ENCODE measurements around the gene RREB1. TPM values are rescaled to one million over a fixed set of nuclear protein-coding genes. Genes with fewer than 3 reads are reported as not detected.

The RREB1 gene
- total RNA-seq, 1 experiment from 2014 or later: 38.4 TPM

DNA sequence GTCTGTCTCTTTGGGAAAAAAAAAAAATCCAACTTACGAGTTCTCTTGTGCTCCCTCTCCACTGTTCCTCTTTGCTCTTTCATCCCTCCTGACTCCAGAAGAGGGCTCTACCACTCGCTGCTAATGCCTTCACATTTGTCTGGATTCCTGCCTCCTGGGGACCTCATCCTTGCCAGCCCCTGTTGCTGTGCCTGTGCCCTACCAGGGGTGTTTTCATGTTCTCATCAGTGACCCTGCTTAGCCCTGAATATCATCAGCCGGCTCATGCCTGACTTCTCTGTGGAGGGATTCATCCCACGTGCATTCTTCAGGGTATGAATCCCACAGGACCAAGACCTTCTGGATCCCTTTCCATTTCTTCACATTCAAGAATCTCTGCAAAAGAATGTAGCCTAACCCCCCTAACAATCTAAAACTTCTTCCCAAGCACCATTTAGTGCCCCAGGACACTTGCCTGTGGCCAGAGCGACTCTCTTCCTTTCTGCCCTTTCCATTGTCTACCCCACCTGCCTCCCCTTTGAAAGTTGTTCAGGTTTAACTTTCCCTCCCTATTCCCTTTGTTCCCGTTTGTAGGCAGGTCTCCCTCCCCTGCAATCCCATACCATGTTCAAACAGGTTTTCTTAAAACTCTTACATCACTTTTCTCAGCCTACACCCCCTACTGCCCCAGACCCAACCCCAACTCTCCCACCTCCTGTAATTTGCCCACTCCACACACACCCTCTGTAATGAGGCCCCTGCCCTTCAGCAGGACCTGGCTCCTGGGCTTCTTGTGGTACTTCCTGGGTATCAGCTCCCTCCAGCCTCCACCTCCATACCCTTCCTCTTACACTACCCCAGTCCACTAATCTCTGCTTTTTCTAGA, 50.2 kb downstream of the RREB1 start:
- CTCF ChIA-PET: no interaction called here
- no peak overlapping the region for H3K4me3 Mint-ChIP-seq (ENCODE audit: low read depth, unreplicated experiment)
- H3K9me3 Mint-ChIP-seq (ENCODE audit: low read depth, unreplicated experiment): no peaks in the 10 kb centered on the region
- H3K27me3 Mint-ChIP-seq (ENCODE audit: unreplicated experiment): no peaks in the 10 kb centered on the region
- peaks cover 30% of the 10 kb centered on the region for H3K4me1 Mint-ChIP-seq (ENCODE audit: low read depth, unreplicated experiment)
- intact Hi-C loops (cut with micrococcal nuclease; ENCODE audit: unreplicated experiment): no loop called here
- TF ChIP-seq, protein P1, sequence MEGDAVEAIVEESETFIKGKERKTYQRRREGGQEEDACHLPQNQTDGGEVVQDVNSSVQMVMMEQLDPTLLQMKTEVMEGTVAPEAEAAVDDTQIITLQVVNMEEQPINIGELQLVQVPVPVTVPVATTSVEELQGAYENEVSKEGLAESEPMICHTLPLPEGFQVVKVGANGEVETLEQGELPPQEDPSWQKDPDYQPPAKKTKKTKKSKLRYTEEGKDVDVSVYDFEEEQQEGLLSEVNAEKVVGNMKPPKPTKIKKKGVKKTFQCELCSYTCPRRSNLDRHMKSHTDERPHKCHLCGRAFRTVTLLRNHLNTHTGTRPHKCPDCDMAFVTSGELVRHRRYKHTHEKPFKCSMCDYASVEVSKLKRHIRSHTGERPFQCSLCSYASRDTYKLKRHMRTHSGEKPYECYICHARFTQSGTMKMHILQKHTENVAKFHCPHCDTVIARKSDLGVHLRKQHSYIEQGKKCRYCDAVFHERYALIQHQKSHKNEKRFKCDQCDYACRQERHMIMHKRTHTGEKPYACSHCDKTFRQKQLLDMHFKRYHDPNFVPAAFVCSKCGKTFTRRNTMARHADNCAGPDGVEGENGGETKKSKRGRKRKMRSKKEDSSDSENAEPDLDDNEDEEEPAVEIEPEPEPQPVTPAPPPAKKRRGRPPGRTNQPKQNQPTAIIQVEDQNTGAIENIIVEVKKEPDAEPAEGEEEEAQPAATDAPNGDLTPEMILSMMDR (IDR thresholded peaks at IDR 0.05; ENCODE audit: unreplicated experiment): no peak
- no peaks in the 10 kb centered on the region for H3K36me3 Mint-ChIP-seq (ENCODE audit: insufficient read depth, unreplicated experiment)
- no TSS peak for BruUV-seq (replicated peaks)
- no peak for DNase-seq
- H3K27ac Mint-ChIP-seq (ENCODE audit: unreplicated experiment): peak overlapping the region; percentile 2

DNA sequence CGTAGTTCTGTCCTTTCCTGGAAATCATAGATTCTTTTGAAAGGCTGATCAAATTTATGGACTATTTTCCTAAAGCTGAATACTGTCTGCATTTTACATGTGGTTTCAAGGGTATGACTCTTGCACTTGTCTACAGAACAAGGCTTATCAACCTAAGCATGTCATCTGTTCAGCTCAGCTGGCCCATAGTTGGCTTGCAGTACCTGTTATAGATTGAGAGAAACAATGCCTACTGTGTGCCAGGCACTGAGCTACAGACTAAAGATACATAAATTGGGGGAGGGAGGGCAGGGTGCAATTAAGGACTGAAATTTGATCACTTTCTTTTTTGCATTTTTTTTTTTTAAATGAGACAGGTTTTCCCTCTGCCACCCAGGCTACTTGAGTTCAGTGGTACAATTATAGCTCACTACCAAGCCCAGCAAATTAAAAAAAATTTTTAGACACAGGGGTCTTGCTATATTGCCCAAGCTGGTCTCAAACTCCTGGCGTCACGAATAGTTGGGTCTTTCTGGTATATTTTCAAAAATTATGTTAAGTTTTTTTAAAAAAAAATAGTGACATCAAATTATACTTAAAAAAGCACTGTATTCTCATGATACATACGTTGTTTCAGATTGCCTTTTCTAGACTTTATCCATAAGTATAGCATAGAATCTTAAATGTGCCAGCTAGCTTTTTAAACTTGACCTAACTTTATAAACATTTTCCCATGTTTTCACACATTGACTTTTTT, 52.2 kb downstream of the RREB1 start:
- BruUV-seq (replicated peaks): no TSS peak
- TF ChIP-seq, protein P1 (IDR thresholded peaks at IDR 0.05; ENCODE audit: unreplicated experiment): no peak
- Mint-ChIP-seq H3K27ac (ENCODE audit: unreplicated experiment) (no peak overlapping the region), H3K36me3 (ENCODE audit: insufficient read depth, unreplicated experiment) (peaks cover 2% of the 10 kb centered on the region), H3K4me1 (ENCODE audit: low read depth, unreplicated experiment) (peaks cover 38% of the 10 kb centered on the region), H3K27me3 (ENCODE audit: unreplicated experiment) (no peaks in the 10 kb centered on the region), H3K9me3 (ENCODE audit: low read depth, unreplicated experiment) (no peaks in the 10 kb centered on the region), H3K4me3 (ENCODE audit: low read depth, unreplicated experiment) (no peak overlapping the region)
- intact Hi-C loops (cut with micrococcal nuclease; ENCODE audit: unreplicated experiment): no loop called here
- CTCF ChIA-PET: interaction anchor here (0.7 kb wide), 1 partner anchor 65 kb away, joined by 3 read pairs; no protein-coding TSS in a partner anchor
- DNase-seq: no peak

DNA sequence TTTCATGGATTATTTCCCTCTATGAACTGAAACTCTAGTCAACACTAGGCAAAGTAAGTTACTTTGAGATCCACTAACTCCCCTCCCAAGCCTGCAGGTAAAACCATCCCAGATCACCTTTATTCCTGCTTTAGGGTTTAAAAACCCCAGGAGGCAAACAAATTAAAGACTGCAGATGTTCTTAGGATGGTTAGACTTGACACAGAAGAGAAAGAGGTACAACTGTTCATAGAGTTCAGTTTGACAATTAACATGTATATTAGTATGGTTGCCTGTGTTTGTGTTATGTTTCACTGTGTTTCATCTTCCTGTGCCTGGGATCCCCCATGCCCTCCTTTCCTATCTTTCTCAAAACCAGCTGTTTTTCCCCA, 53.5 kb downstream of the RREB1 start:
- Mint-ChIP-seq H3K36me3 (ENCODE audit: insufficient read depth, unreplicated experiment) (peaks cover 10% of the 10 kb centered on the region), H3K27ac (ENCODE audit: unreplicated experiment) (peak overlapping the region; percentile 65), H3K4me3 (ENCODE audit: low read depth, unreplicated experiment) (peak overlapping the region; percentile 10), H3K9me3 (ENCODE audit: low read depth, unreplicated experiment) (no peaks in the 10 kb centered on the region), H3K27me3 (ENCODE audit: unreplicated experiment) (no peaks in the 10 kb centered on the region), H3K4me1 (ENCODE audit: low read depth, unreplicated experiment) (peaks cover 47% of the 10 kb centered on the region)
- no TSS peak for BruUV-seq (replicated peaks)
- TF ChIP-seq, protein P1 (IDR thresholded peaks at IDR 0.05; ENCODE audit: unreplicated experiment): no peak
- CTCF ChIA-PET: no interaction called here
- DNase-seq: no peak
- intact Hi-C loops (cut with micrococcal nuclease; ENCODE audit: unreplicated experiment): no loop called here

DNA sequence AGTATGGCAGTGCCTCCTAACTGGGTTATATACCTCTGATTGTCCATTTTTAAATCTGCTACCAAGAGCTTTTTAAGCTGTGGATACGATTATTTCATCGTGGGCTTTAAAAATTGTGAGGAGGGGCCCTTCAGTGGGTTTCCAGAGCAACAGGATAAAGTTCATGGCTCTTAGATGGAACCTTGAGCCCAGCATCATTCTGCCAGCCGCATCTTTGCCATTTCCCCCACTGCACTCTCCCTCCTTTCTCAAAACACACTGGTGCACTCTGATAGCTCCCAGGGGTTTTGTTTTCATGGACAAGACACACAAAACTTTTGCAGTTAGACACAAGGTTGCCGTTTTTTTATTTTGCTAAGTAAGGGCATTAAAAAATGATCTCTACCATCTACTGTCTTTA, 54.1 kb downstream of the RREB1 start:
- intact Hi-C loops (cut with micrococcal nuclease; ENCODE audit: unreplicated experiment): no loop called here
- DNase-seq: no peak
- H3K9me3 Mint-ChIP-seq (ENCODE audit: low read depth, unreplicated experiment): no peaks in the 10 kb centered on the region
- peaks cover 52% of the 10 kb centered on the region for H3K4me1 Mint-ChIP-seq (ENCODE audit: low read depth, unreplicated experiment)
- no peaks in the 10 kb centered on the region for H3K27me3 Mint-ChIP-seq (ENCODE audit: unreplicated experiment)
- CTCF ChIA-PET: no interaction called here
- peak overlapping the region; percentile 10 for H3K4me3 Mint-ChIP-seq (ENCODE audit: low read depth, unreplicated experiment)
- no TSS peak for BruUV-seq (replicated peaks)
- TF ChIP-seq, protein P1 (IDR thresholded peaks at IDR 0.05; ENCODE audit: unreplicated experiment): no peak
- peaks cover 10% of the 10 kb centered on the region for H3K36me3 Mint-ChIP-seq (ENCODE audit: insufficient read depth, unreplicated experiment)
- H3K27ac Mint-ChIP-seq (ENCODE audit: unreplicated experiment): peak overlapping the region; percentile 65

Measured in Calu3 (cell line).